Endothelial cell of umbilical vein (primary cell): ENCODE results near the gene FANK1.

ENCODE experiments used
- EZH2 ChIP-seq: IDR thresholded peaks from 2 replicates; pipeline ENCODE4 v1.6.1; 2012; ENCODE audit warnings: borderline replicate concordance, low read depth, mild to moderate bottlenecking, moderate library complexity, low read length, inconsistent platforms; ENCODE audit not compliant: severe bottlenecking
- TF ChIP-seq, protein P1 (sequence below), 2 donors: IDR thresholded peaks; 1 replicate in 1 of 2; 2 replicates in 1 of 2; pipeline ENCODE4 v1.5.1; 2011; ENCODE audit warnings: low read length in 2 of 2, mild to moderate bottlenecking in 2 of 2, moderate library complexity in 2 of 2, control low read depth in 1 of 2, inconsistent platforms in 1 of 2, low read depth in 1 of 2; ENCODE audit not compliant: insufficient read depth in 1 of 2; ENCODE audit errors: extremely low read depth in 1 of 2

DNA sequence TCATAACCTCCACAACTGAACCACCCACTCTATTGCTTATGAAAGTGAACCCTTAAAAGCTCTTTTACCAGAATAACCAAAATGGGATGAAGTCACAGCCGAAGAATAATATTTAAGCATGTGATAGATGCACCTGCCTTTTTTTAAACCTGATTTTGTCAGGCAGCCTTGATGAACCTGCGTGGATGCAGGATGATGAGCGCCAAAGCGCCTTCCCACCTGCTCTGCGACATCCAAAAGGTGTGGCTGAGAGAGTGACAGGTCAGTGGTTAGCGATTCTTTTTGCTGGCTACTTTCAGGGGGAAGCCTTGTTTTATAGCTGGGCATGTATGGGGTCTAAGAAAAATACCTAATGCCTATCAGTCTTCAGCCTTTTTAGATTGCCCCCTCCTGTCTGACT lies 157.8 kb downstream of the FANK1 start:
- TF ChIP-seq, protein P1, sequence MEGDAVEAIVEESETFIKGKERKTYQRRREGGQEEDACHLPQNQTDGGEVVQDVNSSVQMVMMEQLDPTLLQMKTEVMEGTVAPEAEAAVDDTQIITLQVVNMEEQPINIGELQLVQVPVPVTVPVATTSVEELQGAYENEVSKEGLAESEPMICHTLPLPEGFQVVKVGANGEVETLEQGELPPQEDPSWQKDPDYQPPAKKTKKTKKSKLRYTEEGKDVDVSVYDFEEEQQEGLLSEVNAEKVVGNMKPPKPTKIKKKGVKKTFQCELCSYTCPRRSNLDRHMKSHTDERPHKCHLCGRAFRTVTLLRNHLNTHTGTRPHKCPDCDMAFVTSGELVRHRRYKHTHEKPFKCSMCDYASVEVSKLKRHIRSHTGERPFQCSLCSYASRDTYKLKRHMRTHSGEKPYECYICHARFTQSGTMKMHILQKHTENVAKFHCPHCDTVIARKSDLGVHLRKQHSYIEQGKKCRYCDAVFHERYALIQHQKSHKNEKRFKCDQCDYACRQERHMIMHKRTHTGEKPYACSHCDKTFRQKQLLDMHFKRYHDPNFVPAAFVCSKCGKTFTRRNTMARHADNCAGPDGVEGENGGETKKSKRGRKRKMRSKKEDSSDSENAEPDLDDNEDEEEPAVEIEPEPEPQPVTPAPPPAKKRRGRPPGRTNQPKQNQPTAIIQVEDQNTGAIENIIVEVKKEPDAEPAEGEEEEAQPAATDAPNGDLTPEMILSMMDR (IDR thresholded peaks at IDR 0.05; ENCODE audit: extremely low read depth in 1 of 2, insufficient read depth in 1 of 2, low read depth in 1 of 2, low read length in 2 of 2): no peak
- no peak for TF ChIP-seq EZH2
